Posterior cingulate gyrus (tissue), 11 donors: Measurements from ENCODE around the gene SNX3.

Source experiments
- DNase-seq, 10 donors: peaks; one replicate each; pipeline versions ENCODE4 v3.0.0 to v3.0.0-alpha.2; 2020 to 2021; ENCODE audit warnings: mixed read lengths in 3 of 10
- intact Hi-C: fragments of 100-400 bp; cut with DNase I; formaldehyde crosslinking; loops from one replicate; pipeline ENCODE4 v1.15.1; 2023

The SNX3 gene

DNA sequence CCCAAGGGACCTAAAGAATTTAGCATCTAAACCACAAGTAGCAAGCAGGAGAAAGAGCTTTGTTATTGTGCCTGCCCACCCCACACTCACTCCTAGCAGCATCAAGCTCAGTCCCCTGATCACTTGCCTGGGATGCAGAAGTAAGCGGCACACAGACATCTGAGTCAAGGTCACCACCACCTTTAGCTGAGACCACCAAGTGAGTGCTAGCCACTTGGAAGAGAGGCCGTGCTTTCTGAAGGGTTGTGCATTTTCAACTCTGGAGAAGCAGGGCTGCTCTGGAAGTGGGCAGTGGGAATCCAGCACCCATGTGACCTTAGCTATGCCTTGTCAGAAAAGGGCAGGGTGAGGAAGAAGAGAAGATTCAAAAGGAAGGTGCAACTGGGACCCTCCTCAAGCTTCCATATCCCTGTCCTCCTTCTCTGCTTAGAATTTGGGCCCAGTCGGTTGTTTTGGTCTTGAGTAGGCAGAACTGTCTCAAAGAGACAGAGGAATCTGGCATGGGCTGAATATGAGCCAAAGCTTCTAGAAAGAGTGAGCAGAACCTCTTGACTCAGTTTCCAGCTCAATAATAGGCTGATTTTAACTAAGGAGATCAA, 88.8 kb downstream of the SNX3 start:
- no peak for DNase-seq
- intact Hi-C loops = no loop called here

DNA sequence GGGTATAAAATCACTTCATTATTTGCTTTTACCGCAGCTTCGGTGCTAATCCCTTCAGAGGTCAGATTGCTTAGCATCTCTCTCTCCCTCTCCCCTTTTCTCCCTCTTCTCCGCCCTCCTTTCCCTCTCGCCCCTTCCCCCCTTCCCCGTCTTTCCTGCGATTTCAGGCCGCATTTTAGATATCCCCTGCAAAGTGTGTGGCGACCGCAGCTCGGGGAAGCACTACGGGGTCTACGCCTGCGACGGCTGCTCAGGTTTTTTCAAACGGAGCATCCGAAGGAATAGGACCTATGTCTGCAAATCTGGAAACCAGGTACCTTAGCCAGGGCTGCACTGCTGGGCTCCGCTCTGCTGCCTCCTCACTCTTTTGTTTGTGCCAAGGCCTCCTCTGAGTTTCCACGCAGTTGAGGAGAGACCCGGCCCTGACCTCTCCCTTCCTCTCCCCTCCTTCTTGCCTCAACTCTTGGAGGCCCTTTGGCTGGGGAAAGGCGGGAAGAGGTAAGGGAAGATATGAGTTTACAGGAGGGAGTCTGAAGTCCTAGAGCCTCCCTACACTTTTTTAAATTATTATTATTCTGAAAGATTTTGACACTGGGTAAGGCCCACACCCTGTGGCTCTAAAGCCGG, 89.4 kb downstream of the SNX3 start:
- intact Hi-C loops = no loop called here
- DNase-seq = no peak

DNA sequence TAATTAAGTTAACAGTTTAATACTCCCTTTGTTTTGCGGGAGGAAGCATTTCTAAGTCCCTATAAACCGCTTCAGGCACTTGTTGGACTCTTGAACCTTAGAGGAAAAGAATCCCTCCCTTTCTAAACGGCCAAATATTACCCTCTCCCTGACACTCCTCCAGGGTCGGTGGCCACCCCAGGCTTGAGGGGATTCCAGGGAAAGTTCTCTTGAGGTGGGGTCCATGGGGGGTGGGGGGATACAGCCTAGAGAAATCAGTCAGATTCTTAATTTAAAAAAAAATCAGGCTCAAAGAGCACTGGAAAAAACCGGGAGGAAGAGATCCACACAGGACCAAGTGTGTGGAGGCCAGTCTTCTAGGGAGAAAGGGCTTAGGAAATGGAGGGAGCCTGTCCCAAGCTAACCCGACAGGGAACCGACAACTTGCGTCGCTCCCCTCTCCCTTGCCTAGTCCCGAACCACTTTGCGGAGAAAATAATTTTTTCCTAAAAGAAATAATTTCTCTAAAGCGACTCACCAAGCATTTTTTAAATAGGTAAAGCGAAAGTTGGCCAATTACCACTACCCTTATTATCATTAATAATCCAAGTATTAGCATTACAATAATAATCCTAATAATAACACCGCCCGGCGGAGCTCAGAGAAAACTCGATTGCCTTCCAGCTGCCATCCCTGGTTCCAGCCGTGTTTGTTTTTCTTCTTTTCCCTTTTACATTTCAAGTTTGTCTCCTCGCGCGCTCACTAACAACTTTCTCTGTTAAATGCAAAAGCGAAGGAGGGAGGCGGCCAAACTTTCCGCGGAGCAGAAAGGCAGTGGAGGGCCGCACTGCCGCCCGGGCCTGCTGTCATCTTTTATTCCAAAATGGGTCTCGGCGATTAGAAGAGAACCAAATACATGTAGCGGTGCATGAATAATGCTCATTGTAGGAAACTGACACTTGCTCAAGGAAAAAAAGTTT, 90.2 kb downstream of the SNX3 start:
- intact Hi-C loops = no loop called here
- peak in 2 of 10 donors; percentile 35 to 76 for DNase-seq

DNA sequence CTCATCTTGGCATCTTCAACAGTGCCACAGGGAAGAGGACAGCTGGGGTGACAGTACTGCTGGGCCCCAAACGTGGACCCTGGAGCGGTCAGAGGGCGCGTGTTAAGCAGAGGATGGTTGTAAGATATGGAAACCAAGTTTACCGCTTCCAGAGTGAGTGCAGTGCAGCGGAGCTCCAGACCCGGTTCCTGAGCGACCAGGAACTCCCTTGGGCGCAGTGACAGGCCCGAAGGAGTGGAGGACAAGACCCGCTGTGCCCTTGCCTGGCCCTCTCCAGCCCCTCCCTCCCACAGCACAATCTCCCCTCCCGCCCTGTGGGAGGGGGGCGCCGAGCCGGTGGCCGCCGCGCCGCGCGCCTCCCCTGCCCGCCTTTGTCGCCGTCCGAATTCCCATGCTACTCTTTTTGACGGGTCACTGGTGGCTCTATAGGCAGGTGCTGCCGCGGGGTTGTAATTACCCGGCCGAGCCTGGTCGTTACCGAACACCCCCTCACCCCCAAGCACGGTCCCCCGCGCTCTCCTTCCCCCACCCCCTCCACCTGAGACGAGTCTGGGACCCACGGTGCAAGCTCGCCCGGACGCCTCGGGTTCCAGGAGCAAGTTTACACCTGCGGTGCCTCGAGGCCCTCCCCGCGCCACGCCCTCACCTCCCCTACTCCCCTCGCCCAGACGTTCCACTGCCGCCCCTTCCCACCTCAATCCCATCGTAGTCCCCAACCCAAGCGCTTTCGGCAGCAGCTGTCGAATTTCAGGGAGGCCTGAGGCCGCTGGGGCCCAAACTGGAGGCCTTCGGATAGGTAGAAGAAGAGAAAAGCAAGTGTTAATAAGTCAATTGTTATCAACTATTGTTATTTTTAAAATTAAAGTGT, 91.1 kb downstream of the SNX3 start:
- intact Hi-C loops = loop anchor here (5.0 kb wide), 1 partner anchor 52 kb away; no protein-coding TSS in a partner anchor

DNA sequence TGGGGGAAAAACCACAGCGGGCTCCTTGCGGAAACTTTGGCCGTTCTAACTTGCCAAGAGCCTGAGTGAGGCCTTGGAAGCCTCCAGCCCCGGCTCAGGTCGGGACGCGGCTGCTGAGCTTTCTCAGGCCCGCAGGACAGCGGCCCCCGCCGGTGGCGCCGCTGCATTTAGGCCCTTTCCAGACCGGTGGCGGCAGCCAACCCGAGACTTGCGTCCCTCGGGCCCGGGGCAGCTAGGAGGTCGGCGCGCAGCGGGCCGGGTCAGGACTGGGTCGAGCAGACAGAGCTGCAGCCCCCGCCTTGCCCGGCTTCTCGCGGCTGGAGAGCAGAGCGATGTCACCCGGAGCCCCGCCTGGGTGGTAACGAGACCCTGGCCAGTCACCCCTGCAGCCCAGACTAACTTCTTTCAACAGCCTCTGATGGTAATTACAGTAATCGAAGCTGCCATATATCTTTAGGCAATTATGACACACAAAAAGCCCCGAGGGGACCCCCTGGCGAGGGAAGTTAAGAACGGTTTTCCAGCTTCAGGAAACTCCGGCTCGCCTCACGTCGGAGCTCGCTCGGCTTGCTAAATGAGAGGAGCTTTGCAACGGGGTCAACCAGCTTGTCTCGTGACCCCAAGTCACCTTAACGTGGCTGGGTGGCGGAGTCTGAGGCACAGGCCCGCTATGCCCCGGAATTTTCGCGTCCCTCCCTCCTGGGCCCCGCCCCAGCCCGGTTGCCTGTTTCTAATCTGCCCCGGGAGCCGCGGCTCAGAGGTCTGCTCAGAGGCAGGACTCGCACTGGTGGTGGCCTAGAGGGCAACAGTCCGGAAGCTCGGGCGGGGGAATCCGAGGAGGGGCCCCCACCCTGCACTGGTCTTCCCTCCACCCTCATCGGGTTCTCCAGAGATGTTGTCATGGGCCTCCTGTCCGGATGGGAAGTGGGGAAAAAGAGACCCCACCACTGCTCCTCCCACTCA, 92.1 kb downstream of the SNX3 start:
- peak in 5 of 10 donors; percentile 30 to 87 (median 72) for DNase-seq
- intact Hi-C loops = loop anchor here (5.0 kb wide), 1 partner anchor 51 kb away; no protein-coding TSS in a partner anchor

More for the DNA sequence above, 91.1 kb downstream of the SNX3 start:
- DNase-seq = peak in 1 of 10 donors; percentile 70

DNA sequence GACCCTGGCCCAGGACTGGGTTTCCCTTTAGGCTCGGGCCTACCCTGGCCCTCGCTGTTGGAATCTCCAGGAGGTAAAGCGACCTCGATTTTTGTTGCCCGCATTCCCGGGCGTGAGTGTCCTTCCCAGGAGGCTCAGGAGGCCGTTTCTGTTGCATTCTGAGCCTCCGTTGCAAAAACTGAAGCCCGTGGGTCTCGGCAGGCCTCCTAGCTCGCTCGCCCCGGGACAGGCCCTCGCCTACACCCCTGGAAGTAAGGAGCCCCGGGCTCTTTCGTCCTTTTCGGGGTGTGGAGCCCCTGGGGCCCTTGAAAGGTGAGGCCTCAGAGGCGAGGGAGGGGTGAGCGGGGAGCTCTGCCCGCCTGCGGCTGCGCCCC, 92.8 kb downstream of the SNX3 start:
- no peak for DNase-seq
- intact Hi-C loops = loop anchor here (5.0 kb wide), 1 partner anchor 51 kb away; no protein-coding TSS in a partner anchor

DNA sequence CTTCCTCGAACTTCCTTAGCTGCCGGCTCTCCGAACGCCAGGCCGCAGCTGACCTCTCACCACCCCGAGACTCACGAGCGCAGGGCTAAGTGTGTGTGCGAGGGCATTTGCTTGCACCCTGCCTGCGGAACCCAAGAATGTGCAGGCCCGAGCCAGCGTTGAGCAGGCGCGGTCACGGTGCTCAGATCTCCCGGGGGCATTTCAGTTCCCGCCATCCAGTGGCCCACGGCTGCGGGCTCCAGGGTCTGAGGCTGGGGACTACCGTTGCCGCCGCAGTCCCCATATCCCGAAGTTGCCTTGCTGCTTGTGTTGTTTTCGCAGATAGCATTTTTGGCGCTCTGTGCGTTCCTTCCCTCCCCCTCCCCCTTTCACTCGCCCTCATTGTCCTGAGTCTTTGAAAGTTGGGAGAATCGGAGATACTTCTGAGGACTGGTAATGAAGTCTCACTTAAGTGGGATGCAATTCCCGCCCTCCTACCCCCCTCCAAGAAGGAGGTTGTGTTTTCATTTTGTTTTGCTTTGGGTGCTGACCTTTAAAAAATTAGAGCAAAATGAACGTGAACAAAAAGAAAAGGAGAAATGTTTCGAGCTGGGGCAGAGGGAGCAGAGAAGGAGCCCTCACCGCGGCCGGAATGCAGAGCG, 93.3 kb downstream of the SNX3 start:
- no peak for DNase-seq
- intact Hi-C loops = loop anchor here (5.0 kb wide), 1 partner anchor 50 kb away; no protein-coding TSS in a partner anchor

DNA sequence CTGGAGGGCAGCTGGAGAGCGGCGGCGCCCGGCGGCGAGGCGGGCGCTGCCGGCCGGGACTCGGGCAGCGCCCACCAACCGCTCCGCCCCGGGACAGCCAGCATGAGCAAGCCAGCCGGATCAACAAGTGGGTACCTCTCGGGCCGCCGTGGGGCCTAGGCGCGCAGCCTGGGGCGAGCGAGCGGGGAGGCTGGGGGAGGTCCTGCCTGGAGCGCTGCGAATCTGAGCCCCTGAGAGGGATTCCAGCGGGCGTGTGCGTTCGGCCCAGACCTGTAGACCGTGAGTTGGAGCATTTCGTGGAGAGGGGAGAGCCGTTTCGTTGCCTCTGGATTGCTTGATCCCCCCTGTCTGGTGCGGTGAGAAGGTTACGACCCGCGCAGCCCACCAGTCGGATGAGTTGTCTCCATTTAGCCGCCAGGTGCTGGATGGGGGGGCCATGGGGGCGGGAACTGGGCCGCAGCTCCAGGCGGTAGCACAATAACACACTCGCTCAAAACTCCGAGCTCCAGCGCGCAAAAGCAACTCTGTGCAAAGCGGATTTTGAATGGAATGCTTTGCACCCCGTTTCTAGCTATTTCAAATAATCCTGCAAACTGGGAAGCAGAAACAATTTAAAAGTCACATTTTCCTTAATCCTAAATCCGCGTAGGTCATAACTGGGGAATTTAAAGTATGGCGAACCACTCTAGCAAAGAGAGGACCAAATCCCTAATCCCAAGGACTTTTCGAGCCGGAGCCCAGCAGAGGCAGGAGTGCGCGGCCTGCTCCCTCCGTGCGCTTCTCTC, 94.0 kb downstream of the SNX3 start:
- no peak for DNase-seq
- intact Hi-C loops = loop anchor here (5.0 kb wide), 1 partner anchor 50 kb away; no protein-coding TSS in a partner anchor

DNA sequence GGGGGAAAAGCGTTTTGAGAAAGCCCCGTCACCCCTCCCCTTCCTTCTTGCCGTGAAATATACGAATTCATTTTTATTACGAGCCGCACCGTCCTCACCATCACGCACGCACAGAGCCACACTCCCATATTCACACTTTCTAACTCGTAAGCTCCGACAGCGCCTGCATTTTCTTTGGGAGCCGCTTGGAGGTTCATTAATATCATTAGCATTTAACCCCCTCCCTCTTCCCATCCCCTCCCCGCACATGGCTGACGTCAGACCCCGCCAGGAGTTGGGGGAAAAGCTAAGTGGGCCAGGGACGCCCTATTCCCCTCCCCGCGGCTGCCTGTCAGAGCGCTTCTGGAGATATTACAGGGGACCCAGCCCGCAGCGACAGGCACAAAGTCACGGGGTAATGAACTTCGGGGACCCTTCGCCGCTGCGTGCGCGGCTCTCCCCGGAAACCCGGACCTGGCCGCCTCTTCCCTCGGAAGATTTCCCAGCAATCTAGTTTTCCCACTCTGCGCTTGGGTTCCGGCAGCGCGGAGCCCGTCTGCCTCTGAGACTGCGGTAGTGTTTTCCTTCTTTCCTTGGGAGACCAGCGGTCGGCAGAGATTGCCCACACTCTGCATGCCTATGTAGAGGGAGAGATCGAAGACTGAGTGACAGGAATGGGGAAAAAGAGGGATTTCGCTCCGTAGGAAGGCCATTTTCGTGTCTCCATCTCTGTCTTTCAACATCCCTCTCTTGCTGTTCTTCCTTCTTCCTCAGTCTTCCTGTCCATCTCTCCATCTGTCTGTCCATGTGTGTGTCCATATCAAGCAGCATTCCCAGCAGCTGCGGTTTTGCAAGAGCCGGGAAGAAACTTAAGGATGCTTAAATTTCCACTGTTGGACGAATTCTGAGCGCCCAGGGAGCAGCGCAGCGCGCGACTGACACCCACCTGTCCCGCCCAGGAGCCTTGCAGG, 94.9 kb downstream of the SNX3 start, which contains the start of gene NR2E1:
Gene NR2E1 (plus strand): TSS at position 309 of the 950 bp plus-strand sequence. CDS start 744 bp downstream, outside the sequence.
- intact Hi-C loops = loop anchor here (5.0 kb wide), 1 partner anchor 49 kb away; no protein-coding TSS in a partner anchor
- peak in 8 of 10 donors; percentile 29 to 89 (median 59) for DNase-seq

DNA sequence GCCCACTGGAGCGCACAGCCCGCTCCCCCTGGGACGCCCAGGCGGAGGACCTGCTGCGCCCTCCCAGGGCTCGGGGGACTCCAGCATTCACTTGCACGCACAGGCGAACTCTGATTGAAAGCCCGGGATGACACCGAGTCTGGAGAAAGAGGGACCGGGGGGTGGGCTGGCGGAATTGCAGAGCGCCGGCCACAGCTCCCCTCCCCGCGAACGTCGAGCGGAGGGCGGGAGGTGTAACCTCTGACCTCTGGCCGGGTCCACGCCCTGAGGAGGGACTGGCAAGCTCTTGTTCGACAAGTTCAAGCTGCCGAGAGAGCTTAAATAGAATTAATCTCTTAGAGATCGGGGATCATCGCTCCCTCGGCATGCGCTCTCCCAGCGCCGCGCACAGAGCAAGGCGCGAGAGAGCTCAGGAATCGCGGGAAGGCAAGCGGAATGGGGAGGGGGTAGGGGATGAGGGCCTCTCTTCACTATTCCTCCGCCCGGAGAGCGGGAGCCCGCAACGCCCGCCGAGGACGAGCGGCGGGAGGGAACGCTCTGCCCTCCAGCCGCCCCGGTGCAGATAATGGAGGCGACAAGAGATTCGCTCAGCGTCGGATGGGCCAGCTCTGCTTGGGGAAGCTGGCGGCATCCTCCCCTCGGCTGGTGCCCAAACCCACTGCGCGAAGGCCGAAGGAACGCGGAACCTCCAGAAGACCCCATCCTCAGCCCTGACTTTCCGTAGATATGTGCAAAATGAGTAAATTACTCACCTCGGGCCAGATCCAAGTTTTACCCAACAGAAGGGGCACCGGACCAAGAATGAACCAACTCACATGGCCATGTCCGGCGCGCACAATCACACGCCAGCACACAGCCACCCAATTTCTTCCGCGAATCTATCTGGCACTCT, 95.8 kb downstream of the SNX3 start:
- no peak for DNase-seq
- intact Hi-C loops = loop anchor here (5.0 kb wide), 1 partner anchor 48 kb away; no protein-coding TSS in a partner anchor

DNA sequence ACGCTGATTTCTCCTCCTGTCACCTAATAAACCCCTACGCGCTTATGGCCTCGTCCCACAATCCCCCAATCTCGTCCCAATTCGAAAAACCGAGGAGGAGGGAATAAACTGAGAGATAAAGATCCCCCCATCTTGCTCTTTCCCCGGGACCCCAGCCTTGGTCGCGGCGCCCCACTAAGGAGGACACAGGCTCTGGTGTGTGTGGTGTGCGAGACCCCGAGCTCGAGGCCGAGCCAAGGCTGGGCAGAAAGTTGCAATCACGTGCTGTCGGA, 96.4 kb downstream of the SNX3 start:
- DNase-seq = no peak
- intact Hi-C loops = no loop called here

DNA sequence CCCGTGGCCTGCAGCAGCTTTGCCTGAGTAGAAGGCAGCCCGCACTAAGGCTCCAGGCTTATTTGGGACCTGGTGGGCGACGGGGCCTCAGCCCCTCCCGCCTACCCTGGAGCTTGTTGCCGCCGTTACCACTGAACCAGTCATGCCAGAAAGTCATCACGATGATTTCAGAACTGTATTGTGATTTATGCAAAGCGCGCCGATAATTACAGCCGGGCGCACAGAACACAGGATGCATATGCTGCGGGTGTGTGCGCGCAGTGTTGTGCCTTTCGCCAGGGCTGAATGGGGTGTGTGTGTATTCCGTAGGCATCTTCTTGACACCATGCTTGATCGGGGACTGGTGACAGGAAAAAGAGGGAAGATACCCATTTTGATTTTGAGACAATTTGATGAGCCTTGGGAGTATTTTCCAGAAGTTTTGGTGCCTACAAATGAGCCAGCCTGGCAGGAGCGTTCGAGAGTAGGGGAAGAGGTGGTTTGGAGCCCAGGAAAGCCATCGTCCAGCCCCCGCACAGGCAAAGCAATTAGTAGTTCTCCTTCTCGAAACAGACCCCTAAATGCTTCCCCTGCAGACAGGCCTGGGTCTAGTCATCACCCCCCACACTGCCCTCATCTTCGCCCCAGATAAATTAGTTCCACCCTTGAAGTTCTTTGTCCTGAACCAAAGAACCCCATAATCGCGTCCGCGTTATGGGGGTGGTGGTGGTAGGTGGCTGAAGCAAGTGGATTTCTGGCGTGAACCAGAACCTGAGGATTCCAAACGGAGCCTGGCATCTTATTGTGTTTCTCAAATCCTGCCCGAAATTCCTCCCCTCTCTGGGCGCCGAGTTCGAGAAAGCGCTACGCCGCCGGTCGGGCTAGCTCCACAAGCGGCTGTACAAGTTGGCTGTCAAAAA, 96.9 kb downstream of the SNX3 start:
- DNase-seq = no peak
- intact Hi-C loops = no loop called here

DNA sequence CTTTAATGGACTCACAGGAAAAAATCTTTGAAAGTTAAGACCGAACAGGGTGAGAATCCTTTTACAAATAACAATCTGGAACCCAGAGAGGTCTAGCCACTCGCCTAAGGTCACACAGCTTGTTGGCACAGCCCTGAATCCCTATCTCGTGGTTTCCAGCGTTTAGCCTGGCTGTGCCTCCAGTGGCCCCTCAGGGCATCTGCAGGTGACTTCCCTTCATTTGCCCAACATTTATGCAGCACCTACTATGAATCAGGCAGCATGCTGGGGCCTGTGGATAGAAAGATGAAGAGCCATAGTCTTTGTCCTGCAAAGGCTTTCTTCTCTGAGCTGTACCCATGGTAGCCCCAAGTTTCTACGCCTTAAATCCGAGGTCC, 97.6 kb downstream of the SNX3 start:
- intact Hi-C loops = no loop called here
- DNase-seq = no peak

DNA sequence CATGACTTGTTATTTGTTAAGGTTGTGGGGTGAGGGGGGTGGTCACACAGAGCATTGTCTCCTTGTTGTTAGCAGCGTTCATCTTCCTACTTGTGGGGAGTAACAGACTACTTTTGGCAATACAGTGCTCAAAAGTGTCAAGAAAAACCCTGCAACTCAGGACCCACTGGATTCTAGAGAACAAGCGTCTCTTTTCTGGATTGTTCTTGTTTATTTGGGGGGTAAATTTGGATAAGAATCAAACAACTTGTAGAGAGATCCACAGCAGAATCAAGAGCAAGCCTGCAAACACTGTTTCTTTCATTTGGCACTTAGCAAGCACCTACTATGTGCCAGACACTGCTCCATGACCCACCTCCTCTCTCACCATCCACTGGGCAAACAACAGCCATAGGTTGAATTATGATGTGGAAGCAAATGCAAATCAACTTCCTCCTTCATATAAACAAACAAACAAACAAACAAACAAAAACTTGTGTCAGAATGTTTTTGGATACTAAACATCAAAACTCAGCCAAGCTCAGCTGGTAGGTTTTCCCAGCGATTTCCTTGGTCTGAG, 99.0 kb downstream of the SNX3 start:
- DNase-seq = no peak
- intact Hi-C loops = no loop called here
